Transverse colon (tissue), 4 donors: ENCODE data around the gene PHB1. TPM values are rescaled to one million over a fixed set of nuclear protein-coding genes. Genes with fewer than 3 reads are reported as not detected.

ENCODE experiments used
- DNase-seq: peaks from one replicate; pipeline ENCODE4 v3.0.0-alpha.2; 2019
- H3K27ac ChIP-seq, 4 donors: fragments of 200-600 bp; sonication (generic); 2 replicates each; pipeline ENCODE4 v1.5.1; 2016 to 2018; ENCODE audit warnings: inconsistent platforms in 4 of 4
- H3K27me3 ChIP-seq: fragments of 200-600 bp; sonication (generic); 2 replicates; pipeline ENCODE4 v1.5.1; 2017; ENCODE audit warnings: inconsistent platforms
- H3K36me3 ChIP-seq, 4 donors: fragments of 200-600 bp; sonication (generic); 2 replicates each; pipeline ENCODE4 v1.5.1; 2017 to 2019; ENCODE audit warnings: inconsistent platforms in 4 of 4
- H3K4me1 ChIP-seq, 4 donors: fragments of 200-600 bp; sonication (generic); 2 replicates each; pipeline ENCODE4 v1.5.1; 2017 to 2020; ENCODE audit warnings: inconsistent platforms in 4 of 4
- H3K4me3 ChIP-seq, 4 donors: fragments of 200-600 bp; sonication (generic); 1 replicate in 1 of 4; 2 replicates in 3 of 4; pipeline versions ENCODE4 v1.5.1 to v1.6.1; 2017 to 2019; ENCODE audit warnings: inconsistent platforms in 4 of 4
- H3K9me3 ChIP-seq, 2 donors: fragments of 200-600 bp; sonication (generic); 2 replicates each; pipeline ENCODE4 v1.5.1; 2017 to 2019; ENCODE audit warnings: inconsistent platforms in 2 of 2
- EP300 ChIP-seq: sonication (generic); formaldehyde crosslinking; IDR thresholded peaks from one replicate; pipeline ENCODE4 v1.6.1; 2017; ENCODE audit warnings: antibody characterized with exemption, low read depth
- POLR2A ChIP-seq: fragments of 450-650 bp; IDR thresholded peaks from one replicate; pipeline ENCODE4 v1.6.1; 2016; ENCODE audit warnings: antibody characterized with exemption, mild to moderate bottlenecking, moderate library complexity
- POLR2AphosphoS5 ChIP-seq, 3 donors: sonication (generic); formaldehyde crosslinking; IDR thresholded peaks; one replicate each; pipeline ENCODE4 v1.6.1; 2016; ENCODE audit warnings: antibody characterized with exemption in 3 of 3
- WGBS, 2 donors: methylation state at CpG; one replicate each; pipeline ENCODE4 v1.1.5; 2018; ENCODE audit warnings: low coverage in 1 of 2; 5-methylcytosine and 5-hydroxymethylcytosine counted together
- in situ Hi-C, 4 donors: fragments of 200-750 bp; cut with MboI; loops; one replicate each; pipeline versions ENCODE4 v1.15.0 to v1.15.1; 2017; ENCODE audit warnings: low sequenced_read_pairs in 3 of 4, low pct_ligation_motif_present in 1 of 4, low pct_unique_long_range_greater_than_20kb in 1 of 4
- intact Hi-C: fragments of 100-400 bp; cut with DNase I; formaldehyde crosslinking; loops from one replicate; pipeline ENCODE4 v1.15.1; 2023; ENCODE audit warnings: low total_unique reads
- total RNA-seq, 4 donors: library from RNA; depleted of rRNA; stranded (reverse); fragments of >200 nt; gene quantifications; one replicate each; pipeline ENCODE4 v1.1.0, GENCODE V29; 2016
- TF ChIP-seq, protein P1 (sequence below), 5 experiments: fragments of 200-600 bp in 3 of 5; fragments of 450-650 bp in 2 of 5; sonication (generic) in 3 of 5; IDR thresholded peaks; 1 replicate in 2 of 5; 2 replicates in 3 of 5; pipeline ENCODE4 v1.5.1; 2016 to 2017; ENCODE audit warnings: antibody characterized with exemption in 5 of 5, inconsistent platforms in 3 of 5, mild to moderate bottlenecking in 2 of 5, moderate library complexity in 1 of 5

PHB1 gene
- total RNA-seq, 4 donors from 2014 or later: 40.8 to 114 (median 74.4) TPM

DNA sequence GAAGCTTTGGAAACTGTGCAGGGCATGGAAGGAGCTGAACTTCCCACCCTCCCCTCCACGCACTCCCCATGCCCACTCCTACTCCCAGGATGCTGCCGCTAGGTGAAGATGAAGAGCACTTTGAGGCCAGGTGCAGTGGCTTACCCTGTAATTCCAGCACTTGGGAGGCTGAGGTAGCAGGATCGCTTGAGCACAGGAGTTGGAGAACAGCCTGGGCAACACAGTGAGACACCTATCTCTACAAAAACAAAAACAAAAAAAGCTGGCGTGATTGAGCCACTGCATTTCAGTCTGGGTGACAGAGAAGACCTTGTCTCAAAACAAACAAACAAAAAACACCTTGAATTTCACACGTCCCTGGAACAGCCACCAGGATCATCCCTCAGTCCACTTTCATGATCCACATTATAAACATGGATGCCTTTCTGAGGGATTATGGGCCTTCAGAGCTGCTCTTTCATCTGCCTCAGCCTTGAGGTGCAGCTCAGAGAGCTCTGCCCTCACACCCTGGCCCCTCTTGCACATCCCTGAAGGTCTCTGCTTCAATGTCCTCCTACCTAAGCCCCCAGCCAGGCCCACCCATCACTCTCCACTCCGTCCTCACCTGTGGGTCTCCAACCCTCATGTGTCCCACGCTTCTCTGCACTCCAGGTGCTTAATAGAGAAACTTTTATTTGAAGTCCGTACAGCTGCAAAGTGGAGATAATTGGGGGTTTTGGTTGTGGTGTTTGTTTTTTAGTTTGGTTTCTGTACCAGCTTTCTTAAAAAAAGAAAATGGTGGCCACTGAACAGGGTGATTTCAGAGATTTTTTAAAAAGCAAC lies 25.8 kb downstream of the PHB1 start:
- intact Hi-C loops: no loop called here
- TF ChIP-seq POLR2A (no peak), EP300 (no peak), POLR2AphosphoS5 (IDR thresholded peaks at IDR 0.05) (no peak)
- TF ChIP-seq, protein P1, sequence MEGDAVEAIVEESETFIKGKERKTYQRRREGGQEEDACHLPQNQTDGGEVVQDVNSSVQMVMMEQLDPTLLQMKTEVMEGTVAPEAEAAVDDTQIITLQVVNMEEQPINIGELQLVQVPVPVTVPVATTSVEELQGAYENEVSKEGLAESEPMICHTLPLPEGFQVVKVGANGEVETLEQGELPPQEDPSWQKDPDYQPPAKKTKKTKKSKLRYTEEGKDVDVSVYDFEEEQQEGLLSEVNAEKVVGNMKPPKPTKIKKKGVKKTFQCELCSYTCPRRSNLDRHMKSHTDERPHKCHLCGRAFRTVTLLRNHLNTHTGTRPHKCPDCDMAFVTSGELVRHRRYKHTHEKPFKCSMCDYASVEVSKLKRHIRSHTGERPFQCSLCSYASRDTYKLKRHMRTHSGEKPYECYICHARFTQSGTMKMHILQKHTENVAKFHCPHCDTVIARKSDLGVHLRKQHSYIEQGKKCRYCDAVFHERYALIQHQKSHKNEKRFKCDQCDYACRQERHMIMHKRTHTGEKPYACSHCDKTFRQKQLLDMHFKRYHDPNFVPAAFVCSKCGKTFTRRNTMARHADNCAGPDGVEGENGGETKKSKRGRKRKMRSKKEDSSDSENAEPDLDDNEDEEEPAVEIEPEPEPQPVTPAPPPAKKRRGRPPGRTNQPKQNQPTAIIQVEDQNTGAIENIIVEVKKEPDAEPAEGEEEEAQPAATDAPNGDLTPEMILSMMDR (IDR thresholded peaks at IDR 0.05): no peak
- H3K4me3 ChIP-seq: no peak overlapping the region
- H3K36me3 ChIP-seq: no peaks in the 10 kb centered on the region
- H3K4me1 ChIP-seq: peaks cover 12 to 34% (median 15%) of the 10 kb centered on the region in 4 donors
- no peaks in the 10 kb centered on the region for H3K27me3 ChIP-seq
- in situ Hi-C loops: loop anchor here in 1 of 4 donors (10.0 kb wide), 1 partner anchor 74 kb away; no protein-coding TSS in a partner anchor
- H3K9me3 ChIP-seq: no peaks in the 10 kb centered on the region
- DNase-seq: no peak
- H3K27ac ChIP-seq: peak overlapping the region in 3 of 4 donors; percentile 6 to 71 (median 61)
- 83 to 88% methylated on average over 4 to 8 of the region's 8 CpGs for WGBS, 2 donors

DNA sequence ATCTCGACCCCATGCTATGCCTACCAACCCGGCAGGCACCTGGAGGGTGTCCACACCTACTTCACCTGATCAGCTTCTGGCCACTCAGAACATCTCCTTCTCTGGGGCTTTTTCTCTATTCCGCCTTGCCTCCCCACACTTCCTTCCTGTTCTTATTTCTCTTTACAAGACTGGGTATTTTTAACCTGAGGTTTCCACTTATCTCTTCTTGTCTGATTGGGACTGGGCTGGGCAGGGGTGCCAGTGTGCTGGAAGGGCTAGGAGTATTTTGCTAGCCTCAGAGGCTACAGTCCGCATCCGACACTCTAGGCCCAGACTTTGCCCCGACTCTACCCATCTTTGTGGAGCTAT lies 26.4 kb downstream of the PHB1 start:
- in situ Hi-C loops: loop anchor here in 1 of 4 donors (10.0 kb wide), 1 partner anchor 73 kb away; no protein-coding TSS in a partner anchor
- Histone ChIP-seq H3K4me3 (no peak overlapping the region), H3K9me3 (no peaks in the 10 kb centered on the region), H3K4me1 (peaks cover 12 to 34% (median 15%) of the 10 kb centered on the region in 4 donors), H3K36me3 (no peaks in the 10 kb centered on the region), H3K27me3 (no peaks in the 10 kb centered on the region), H3K27ac (peak overlapping the region in 3 of 4 donors; percentile 6 to 71 (median 61))
- peak; percentile 23 for DNase-seq
- intact Hi-C loops: no loop called here
- WGBS, 2 donors: 75 to 79% methylated on average over 2 to 6 of the region's 6 CpGs
- TF ChIP-seq EP300 (no peak), POLR2AphosphoS5 (IDR thresholded peaks at IDR 0.05) (no peak), POLR2A (no peak)
- TF ChIP-seq, protein P1 (IDR thresholded peaks at IDR 0.05): no peak

DNA sequence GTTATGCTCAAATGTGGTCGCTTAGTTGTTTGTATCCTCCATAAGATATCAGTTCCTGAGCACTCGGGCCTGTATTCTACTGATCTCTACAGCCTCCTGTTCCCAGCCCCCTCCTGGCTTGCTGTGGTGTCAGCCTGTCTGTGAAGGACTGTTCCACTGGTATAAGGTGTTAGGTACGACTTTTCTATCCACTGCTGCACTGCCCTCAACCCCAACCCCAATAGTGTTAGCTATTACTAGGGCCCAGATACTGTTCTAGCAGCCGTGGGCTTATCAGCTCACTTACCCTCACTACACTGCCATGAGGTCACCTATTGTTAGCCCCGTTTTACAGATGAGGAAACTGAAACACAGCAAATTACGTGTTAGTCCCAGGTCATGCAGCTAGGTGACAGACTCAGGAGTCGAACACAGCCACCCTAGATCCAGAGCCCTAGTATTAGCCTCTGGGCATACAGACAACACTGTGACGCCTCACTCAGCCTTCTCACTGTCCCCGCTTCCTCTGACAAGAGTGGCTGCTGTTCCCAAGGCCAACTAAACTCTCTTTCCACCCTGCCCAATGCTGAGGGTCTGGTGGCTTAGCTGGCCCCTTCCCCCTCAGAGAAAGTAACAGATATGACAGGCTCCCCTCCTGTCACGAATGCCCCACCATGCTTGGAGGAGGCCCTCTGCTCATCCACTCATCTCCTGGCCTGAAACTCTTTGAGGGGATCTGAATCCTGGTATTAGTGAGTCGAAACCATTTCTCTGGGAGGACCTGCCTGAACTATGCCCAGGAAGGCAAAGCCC lies 27.0 kb downstream of the PHB1 start:
- in situ Hi-C loops: loop anchor here in 1 of 4 donors (10.0 kb wide), 1 partner anchor 73 kb away; no protein-coding TSS in a partner anchor
- WGBS, 2 donors: 82% methylated on average over 11 of the region's 11 CpGs; no CpG with 5 or more reads in 1 of the 2 donors

More for the DNA sequence above, 27.0 kb downstream of the PHB1 start:
- Histone ChIP-seq H3K27me3 (no peaks in the 10 kb centered on the region), H3K9me3 (no peaks in the 10 kb centered on the region), H3K27ac (peak overlapping the region in 1 of 4 donors; percentile 71), H3K36me3 (no peaks in the 10 kb centered on the region), H3K4me1 (peaks cover 12 to 34% (median 15%) of the 10 kb centered on the region in 4 donors), H3K4me3 (no peak overlapping the region)
- intact Hi-C loops: no loop called here
- DNase-seq: no peak
- TF ChIP-seq, protein P1 (IDR thresholded peaks at IDR 0.05): no peak
- TF ChIP-seq EP300 (no peak), POLR2A (no peak), POLR2AphosphoS5 (IDR thresholded peaks at IDR 0.05) (no peak)
